ENCODE measurements around the gene IQCH.

IQCH gene

DNA sequence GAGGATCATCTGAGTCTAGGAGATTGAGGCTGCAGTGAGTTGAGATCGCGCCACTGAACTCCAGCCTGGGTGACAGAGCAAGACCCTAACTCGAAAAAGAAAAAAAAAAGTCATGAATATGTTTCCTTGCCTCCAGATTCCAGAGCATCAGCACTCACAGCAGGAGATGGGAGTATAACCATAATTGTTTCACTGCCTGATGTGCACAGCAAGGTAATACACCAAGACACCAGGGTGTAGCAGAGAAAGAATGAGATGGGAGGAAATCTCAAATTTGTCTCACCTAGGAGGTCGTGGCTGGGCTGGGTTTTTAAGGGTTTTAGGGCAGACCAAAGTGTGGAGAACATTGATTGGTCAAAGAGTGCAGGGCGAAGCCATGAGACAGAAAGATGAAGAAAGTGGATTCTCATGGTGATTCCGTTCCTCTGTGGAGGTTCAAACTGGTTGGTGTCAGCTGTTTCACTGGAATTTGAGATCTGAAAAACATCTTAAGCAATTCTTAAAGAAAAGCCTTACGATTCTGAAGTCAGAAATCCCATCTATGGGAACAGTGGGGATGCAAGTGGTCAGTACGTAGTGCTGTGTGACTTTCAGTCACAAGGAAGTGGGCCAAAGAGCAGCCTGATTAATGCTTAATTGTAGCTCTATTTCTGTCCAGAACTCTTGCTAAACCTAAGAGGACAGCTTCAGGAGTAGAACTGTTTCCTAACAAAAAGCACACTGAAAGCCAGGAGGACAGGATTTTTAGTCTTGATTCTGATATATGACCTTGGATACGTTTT lies 258.5 kb downstream of the IQCH start:
- peaks cover 14 to 16% of the 10 kb centered on the region in 2 donors for H3K36me3 ChIP-seq (ENCODE audit: control insufficient read depth in 2 of 2, insufficient read depth in 2 of 2, low read length in 2 of 2)

DNA sequence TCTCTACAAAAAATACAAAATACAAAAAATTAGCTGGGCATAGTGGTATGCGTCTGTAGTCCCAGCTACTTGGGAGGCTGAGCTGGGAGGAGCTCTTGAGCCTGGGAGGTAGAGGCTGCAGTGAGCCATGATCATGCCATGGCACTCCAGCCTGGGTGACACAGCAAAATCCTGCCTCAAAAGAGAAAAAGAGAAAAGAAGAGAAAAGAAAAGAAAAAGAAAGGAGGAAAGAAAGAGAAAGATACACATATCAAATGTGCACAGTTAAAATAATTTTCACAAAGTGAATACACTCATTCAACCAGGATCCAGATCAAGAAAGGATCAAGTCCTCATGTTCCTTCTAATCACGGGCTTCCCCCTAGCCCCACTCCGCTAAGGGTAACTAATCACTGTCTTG lies 260.5 kb downstream of the IQCH start:
- Histone ChIP-seq H3K9ac (ENCODE audit: low read length in 2 of 2) (no peak overlapping the region), H3K27me3 (ENCODE audit: control insufficient read depth in 1 of 2, insufficient read depth in 2 of 2, low read length in 2 of 2) (no peaks in the 10 kb centered on the region), H3K27ac (ENCODE audit: low read length) (no peak overlapping the region), H3K9me3 (ENCODE audit: control insufficient read depth in 2 of 2, low read length in 2 of 2) (no peaks in the 10 kb centered on the region), H3K36me3 (ENCODE audit: control insufficient read depth in 2 of 2, insufficient read depth in 2 of 2, low read length in 2 of 2) (peaks cover 12 to 16% of the 10 kb centered on the region in 2 donors), H3K4me3 (ENCODE audit: low read length in 2 of 2) (no peak overlapping the region), H3K4me1 (ENCODE audit: control insufficient read depth, insufficient read depth, low read length) (no peaks in the 10 kb centered on the region)

More for the DNA sequence above, 258.5 kb downstream of the IQCH start:
- no peak overlapping the region for H3K9ac ChIP-seq (ENCODE audit: low read length in 2 of 2)
- no peaks in the 10 kb centered on the region for H3K9me3 ChIP-seq (ENCODE audit: control insufficient read depth in 2 of 2, low read length in 2 of 2)
- H3K4me1 ChIP-seq (ENCODE audit: control insufficient read depth, insufficient read depth, low read length), result no peaks in the 10 kb centered on the region
- no peaks in the 10 kb centered on the region for H3K27me3 ChIP-seq (ENCODE audit: control insufficient read depth in 1 of 2, insufficient read depth in 2 of 2, low read length in 2 of 2)
- H3K27ac ChIP-seq (ENCODE audit: low read length), result no peak overlapping the region
- no peak overlapping the region for H3K4me3 ChIP-seq (ENCODE audit: low read length in 2 of 2)

DNA sequence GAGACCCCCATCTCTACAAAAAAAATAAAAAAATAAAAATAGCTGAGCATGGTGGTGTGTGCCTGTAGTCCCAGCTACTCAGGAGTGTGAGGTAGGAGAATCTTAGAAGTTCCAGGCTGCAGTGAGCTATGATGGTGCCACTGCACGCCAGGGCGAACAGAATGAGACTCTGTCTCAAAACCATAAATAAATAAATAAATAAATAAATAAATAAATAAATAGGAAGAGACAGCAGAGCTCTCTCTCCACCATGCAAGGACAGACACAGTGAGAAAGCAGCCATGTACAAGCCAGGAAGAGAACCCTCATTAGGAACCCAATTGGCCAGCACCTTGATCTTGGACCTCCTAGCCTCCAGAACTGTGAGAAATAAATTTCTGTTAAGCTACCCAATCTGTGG lies 261.0 kb downstream of the IQCH start:
- Histone ChIP-seq H3K9me3 (ENCODE audit: control insufficient read depth in 2 of 2, low read length in 2 of 2) (no peaks in the 10 kb centered on the region), H3K4me1 (ENCODE audit: control insufficient read depth, insufficient read depth, low read length) (no peaks in the 10 kb centered on the region), H3K27ac (ENCODE audit: low read length) (no peak overlapping the region), H3K36me3 (ENCODE audit: control insufficient read depth in 2 of 2, insufficient read depth in 2 of 2, low read length in 2 of 2) (peaks cover 10 to 16% of the 10 kb centered on the region in 2 donors), H3K4me3 (ENCODE audit: low read length in 2 of 2) (no peak overlapping the region), H3K9ac (ENCODE audit: low read length in 2 of 2) (no peak overlapping the region), H3K27me3 (ENCODE audit: control insufficient read depth in 1 of 2, insufficient read depth in 2 of 2, low read length in 2 of 2) (no peaks in the 10 kb centered on the region)

DNA sequence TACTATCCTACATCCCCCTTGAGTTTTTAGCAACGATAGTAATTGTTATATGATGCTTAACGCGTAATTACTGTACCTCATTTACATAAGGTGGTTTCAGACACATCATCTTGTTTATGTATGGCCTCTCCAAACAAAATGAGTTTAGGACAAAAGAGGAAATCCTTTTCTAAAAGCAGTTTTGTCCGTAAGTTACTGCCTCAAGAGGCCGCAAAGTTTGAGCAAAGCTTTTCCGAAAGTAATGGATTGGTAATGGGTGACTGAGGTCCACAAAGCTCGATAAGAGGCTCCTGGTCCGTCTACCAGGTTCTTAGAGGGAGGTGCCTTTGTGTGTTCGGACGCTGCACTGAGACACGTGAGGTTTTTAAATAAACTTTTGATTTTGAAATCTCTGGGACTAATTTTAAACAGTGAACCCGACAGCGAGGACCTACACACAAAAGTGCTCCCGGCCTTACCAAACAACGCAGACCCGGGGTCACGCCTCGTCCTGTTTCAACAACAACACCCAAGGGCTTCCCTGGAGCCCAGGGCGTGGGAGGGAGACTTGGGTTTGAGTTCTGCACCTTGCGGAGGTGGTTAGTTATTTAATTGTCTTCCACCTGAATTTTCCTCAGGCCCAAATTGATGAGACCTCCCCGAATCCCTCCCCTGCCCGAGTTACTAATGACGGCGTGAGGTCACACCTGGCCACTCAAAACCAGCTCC lies 265.9 kb downstream of the IQCH start:
- H3K4me1 ChIP-seq (ENCODE audit: control insufficient read depth, insufficient read depth, low read length), result no peaks in the 10 kb centered on the region
- peak overlapping the region; percentile 68 for H3K27ac ChIP-seq (ENCODE audit: low read length)
- no peaks in the 10 kb centered on the region for H3K27me3 ChIP-seq (ENCODE audit: control insufficient read depth in 1 of 2, insufficient read depth in 2 of 2, low read length in 2 of 2)
- H3K4me3 ChIP-seq (ENCODE audit: low read length in 2 of 2), result peak overlapping the region; percentile 92 to 96
- H3K9ac ChIP-seq (ENCODE audit: low read length in 2 of 2), result peak overlapping the region; percentile 86 to 93
- H3K36me3 ChIP-seq (ENCODE audit: control insufficient read depth in 2 of 2, insufficient read depth in 2 of 2, low read length in 2 of 2), result no peaks in the 10 kb centered on the region
- H3K9me3 ChIP-seq (ENCODE audit: control insufficient read depth in 2 of 2, low read length in 2 of 2), result no peaks in the 10 kb centered on the region

DNA sequence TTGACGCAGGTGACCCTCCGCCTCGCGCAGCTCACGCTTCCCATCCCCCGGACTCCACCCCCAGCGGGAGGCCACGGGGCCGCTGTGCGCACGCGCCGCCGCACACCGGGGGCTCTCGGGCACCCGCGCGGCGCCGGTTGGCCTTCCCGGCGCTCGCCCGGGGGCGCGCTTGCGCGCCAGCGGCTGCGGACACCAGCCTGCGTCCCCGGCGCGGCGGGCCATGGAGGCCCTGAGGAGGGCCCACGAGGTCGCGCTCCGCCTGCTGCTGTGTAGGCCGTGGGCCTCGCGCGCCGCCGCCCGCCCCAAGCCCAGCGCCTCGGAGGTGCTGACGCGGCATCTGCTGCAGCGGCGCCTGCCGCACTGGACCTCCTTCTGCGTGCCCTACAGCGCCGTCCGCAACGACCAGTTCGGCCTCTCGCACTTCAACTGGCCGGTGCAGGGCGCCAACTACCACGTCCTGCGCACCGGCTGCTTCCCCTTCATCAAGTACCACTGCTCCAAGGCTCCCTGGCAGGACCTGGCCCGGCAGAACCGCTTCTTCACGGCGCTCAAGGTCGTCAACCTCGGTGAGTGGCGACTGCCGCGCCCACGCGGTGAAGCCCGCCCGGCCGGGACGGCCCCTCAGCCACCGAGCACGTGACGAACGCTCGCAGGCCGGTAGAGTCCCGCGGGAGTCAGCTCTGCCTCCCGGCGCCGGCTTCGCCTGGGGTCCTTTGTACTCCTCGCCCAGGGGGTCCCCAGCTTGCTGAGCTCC lies 266.6 kb downstream of the IQCH start, which contains the start of gene C15orf61:
TSS of gene C15orf61 (plus strand) at position 103 of the 754 bp plus-strand sequence. CDS start at position 221, 118 bp downstream.
- no peaks in the 10 kb centered on the region for H3K9me3 ChIP-seq (ENCODE audit: control insufficient read depth in 2 of 2, low read length in 2 of 2)
- H3K36me3 ChIP-seq (ENCODE audit: control insufficient read depth in 2 of 2, insufficient read depth in 2 of 2, low read length in 2 of 2), result no peaks in the 10 kb centered on the region
- no peaks in the 10 kb centered on the region for H3K27me3 ChIP-seq (ENCODE audit: control insufficient read depth in 1 of 2, insufficient read depth in 2 of 2, low read length in 2 of 2)
- peak within 1 kb of the TSS; percentile 92 to 96 for H3K4me3 ChIP-seq (ENCODE audit: low read length in 2 of 2)
- no peaks in the 10 kb centered on the region for H3K4me1 ChIP-seq (ENCODE audit: control insufficient read depth, insufficient read depth, low read length)
- peak within 1 kb of the TSS; percentile 88 for H3K27ac ChIP-seq (ENCODE audit: low read length)
- H3K9ac ChIP-seq (ENCODE audit: low read length in 2 of 2), result peak within 1 kb of the TSS; percentile 86 to 93

DNA sequence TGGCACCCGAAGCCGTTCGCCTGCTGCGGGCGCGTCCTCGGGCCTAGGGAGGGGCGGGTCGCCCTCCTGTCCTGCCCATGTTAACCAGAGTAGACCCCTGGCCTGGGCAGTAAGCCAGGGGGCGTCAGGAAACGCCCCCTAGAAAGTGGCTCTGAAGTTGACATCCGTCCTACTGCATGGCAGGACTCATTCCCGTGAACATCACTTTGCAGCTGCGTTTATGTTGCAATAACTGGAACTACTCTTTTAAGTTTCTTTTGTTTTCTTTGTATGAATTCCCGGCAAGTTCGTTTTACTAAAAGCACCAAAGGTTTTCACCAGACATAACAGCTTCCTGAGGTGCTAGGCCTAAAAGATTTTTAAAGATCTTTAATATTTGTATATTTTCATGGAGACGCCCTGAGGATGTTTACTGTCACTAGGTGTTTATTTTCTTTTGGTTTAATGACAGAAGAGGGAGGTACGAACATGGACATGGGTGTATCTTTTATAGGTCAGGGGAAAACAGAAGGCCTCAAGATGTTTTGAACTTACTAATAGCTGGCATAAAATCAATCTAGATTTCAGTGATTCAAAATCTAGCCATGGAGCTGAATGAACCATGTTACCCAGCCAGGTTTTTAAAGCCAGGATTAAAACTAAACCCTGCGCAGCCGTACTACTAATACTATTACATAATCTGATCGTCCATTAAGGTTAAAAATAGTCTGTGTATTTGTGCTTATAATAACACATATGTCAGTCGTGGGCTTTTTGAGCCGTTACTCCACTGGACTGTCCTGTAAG lies 267.4 kb downstream of the IQCH start:
- Histone ChIP-seq H3K9me3 (ENCODE audit: control insufficient read depth in 2 of 2, low read length in 2 of 2) (no peaks in the 10 kb centered on the region), H3K27me3 (ENCODE audit: control insufficient read depth in 1 of 2, insufficient read depth in 2 of 2, low read length in 2 of 2) (no peaks in the 10 kb centered on the region), H3K4me3 (ENCODE audit: low read length in 2 of 2) (peak overlapping the region; percentile 92 to 95), H3K4me1 (ENCODE audit: control insufficient read depth, insufficient read depth, low read length) (no peaks in the 10 kb centered on the region), H3K27ac (ENCODE audit: low read length) (peak overlapping the region; percentile 88), H3K9ac (ENCODE audit: low read length in 2 of 2) (peak overlapping the region; percentile 85 to 93), H3K36me3 (ENCODE audit: control insufficient read depth in 2 of 2, insufficient read depth in 2 of 2, low read length in 2 of 2) (no peaks in the 10 kb centered on the region)

DNA sequence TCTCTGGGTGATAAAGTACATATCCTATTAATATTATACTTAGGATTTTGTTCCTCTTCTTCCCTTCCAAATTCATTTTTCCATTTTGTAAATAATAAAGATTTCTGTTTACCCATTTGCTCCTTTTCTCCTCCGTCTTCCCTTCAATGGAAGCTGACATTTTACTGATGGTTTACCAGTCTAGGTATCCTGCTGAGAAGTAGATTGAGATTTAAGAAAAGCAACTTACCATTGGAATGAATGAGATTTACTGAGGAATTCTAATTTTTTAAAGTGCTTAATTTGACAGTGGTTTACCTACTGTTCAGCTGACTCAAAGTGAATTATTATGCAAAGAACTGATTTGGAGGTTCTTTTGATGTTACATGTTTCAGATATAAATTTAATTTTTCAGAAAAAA lies 268.7 kb downstream of the IQCH start:
- H3K27ac ChIP-seq (ENCODE audit: low read length), result no peak overlapping the region
- peak overlapping the region in 1 of 2 donors; percentile 25 for H3K4me3 ChIP-seq (ENCODE audit: low read length in 2 of 2)
- peak overlapping the region in 1 of 2 donors; percentile 93 for H3K9ac ChIP-seq (ENCODE audit: low read length in 2 of 2)

DNA sequence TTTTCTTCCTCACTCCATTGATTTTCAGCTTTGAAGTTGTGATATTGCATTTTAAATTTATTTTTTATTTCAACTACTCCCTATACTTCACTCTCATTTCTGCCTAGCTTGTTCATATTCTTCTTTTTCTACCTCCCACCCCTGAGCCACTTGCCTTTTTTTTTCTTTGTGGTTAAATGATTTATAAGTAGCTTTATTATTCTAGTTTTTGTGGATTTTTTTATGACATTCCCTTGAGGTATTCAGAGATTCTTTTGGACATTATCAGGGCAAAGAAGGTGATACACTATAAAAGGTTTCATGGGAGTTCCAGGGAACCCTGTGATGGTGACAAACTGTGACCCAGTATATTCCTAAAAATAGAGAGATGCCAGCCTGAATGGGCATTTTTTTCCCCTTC lies 269.6 kb downstream of the IQCH start:
- no peak overlapping the region for H3K27ac ChIP-seq (ENCODE audit: low read length)
- no peaks in the 10 kb centered on the region for H3K27me3 ChIP-seq (ENCODE audit: control insufficient read depth in 1 of 2, insufficient read depth in 2 of 2, low read length in 2 of 2)
- H3K9ac ChIP-seq (ENCODE audit: low read length in 2 of 2), result no peak overlapping the region
- no peaks in the 10 kb centered on the region for H3K4me1 ChIP-seq (ENCODE audit: control insufficient read depth, insufficient read depth, low read length)
- H3K36me3 ChIP-seq (ENCODE audit: control insufficient read depth in 2 of 2, insufficient read depth in 2 of 2, low read length in 2 of 2), result peaks cover 0 to 8% of the 10 kb centered on the region in 2 donors
- no peaks in the 10 kb centered on the region for H3K9me3 ChIP-seq (ENCODE audit: control insufficient read depth in 2 of 2, low read length in 2 of 2)
- no peak overlapping the region for H3K4me3 ChIP-seq (ENCODE audit: low read length in 2 of 2)

More for the DNA sequence above, 268.7 kb downstream of the IQCH start:
- Histone ChIP-seq H3K9me3 (ENCODE audit: control insufficient read depth in 2 of 2, low read length in 2 of 2) (no peaks in the 10 kb centered on the region), H3K27me3 (ENCODE audit: control insufficient read depth in 1 of 2, insufficient read depth in 2 of 2, low read length in 2 of 2) (no peaks in the 10 kb centered on the region), H3K4me1 (ENCODE audit: control insufficient read depth, insufficient read depth, low read length) (no peaks in the 10 kb centered on the region), H3K36me3 (ENCODE audit: control insufficient read depth in 2 of 2, insufficient read depth in 2 of 2, low read length in 2 of 2) (peaks cover 0 to 8% of the 10 kb centered on the region in 2 donors)

DNA sequence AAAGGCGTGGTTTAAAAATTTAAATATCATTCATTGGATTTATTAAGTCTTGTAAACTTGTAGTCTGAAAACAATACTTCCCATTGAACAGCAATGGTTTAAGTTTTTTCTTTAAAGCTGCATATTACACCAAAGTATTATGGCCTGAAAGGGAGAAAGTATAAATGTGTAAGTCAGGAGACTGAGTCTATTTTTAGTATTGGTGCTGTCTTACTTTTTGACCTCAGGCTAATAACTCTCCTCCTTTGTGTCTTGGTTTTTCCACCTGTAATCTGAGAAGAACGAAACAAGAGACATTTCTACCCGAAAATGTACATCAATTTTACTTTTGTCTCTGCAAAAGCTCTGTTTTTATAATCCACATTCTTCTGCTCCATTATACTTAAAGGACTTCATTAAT lies 273.9 kb downstream of the IQCH start:
- peaks cover 0 to 8% of the 10 kb centered on the region in 2 donors for H3K36me3 ChIP-seq (ENCODE audit: control insufficient read depth in 2 of 2, insufficient read depth in 2 of 2, low read length in 2 of 2)
- H3K27ac ChIP-seq (ENCODE audit: low read length), result no peak overlapping the region
- H3K9ac ChIP-seq (ENCODE audit: low read length in 2 of 2), result no peak overlapping the region
- no peak overlapping the region for H3K4me3 ChIP-seq (ENCODE audit: low read length in 2 of 2)
- H3K9me3 ChIP-seq (ENCODE audit: control insufficient read depth in 2 of 2, low read length in 2 of 2), result no peaks in the 10 kb centered on the region
- H3K27me3 ChIP-seq (ENCODE audit: control insufficient read depth in 1 of 2, insufficient read depth in 2 of 2, low read length in 2 of 2), result no peaks in the 10 kb centered on the region
- H3K4me1 ChIP-seq (ENCODE audit: control insufficient read depth, insufficient read depth, low read length), result no peaks in the 10 kb centered on the region

DNA sequence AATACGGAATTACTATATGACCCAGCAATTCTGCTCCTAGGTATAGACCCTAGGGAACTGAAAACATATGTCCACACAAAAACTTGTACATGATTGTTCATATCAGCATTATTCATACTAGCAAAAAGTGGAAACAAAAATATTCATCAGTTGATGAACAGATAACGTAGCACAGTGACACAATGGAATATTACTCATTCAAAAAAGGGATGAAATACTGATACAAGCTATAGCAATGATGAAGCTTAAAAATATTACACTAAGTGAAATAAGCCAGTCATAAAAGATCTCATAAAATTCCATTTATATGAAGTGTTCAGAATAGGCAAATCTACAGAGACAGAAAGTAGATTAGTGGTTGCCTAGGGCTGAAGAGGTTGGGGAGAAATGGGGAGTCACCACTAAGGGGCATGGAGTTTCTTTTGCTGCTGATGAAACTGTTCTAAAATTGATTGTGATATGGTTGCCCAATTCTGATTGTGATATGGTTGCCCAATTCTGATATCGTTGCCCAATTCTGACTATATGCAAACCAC lies 276.9 kb downstream of the IQCH start:
- H3K9me3 ChIP-seq (ENCODE audit: control insufficient read depth in 2 of 2, low read length in 2 of 2), result no peaks in the 10 kb centered on the region
- H3K4me3 ChIP-seq (ENCODE audit: low read length in 2 of 2), result no peak overlapping the region
- H3K27me3 ChIP-seq (ENCODE audit: control insufficient read depth in 1 of 2, insufficient read depth in 2 of 2, low read length in 2 of 2), result no peaks in the 10 kb centered on the region
- no peak overlapping the region for H3K9ac ChIP-seq (ENCODE audit: low read length in 2 of 2)
- no peaks in the 10 kb centered on the region for H3K4me1 ChIP-seq (ENCODE audit: control insufficient read depth, insufficient read depth, low read length)
- H3K36me3 ChIP-seq (ENCODE audit: control insufficient read depth in 2 of 2, insufficient read depth in 2 of 2, low read length in 2 of 2), result peaks cover 0 to 8% of the 10 kb centered on the region in 2 donors
- H3K27ac ChIP-seq (ENCODE audit: low read length), result no peak overlapping the region

All from stomach smooth muscle (tissue), 2 donors.